Adipocyte (in vitro differentiated cells): ENCODE results near the gene IER5L.

Experiments
- DNase-seq: peaks from one replicate; pipeline ENCODE4 v3.0.0-alpha.2; 2015; ENCODE audit warnings: low read depth
- H3K27me3 ChIP-seq: replicated peaks from 2 replicates; pipeline ENCODE4 v1.7.0; 2013; ENCODE audit warnings: mild to moderate bottlenecking, low read length, moderate library complexity; ENCODE audit not compliant: control insufficient read depth, insufficient read depth
- H3K36me3 ChIP-seq: 2 replicates; pipeline ENCODE4 v1.7.0; 2013; ENCODE audit warnings: low read length, mild to moderate bottlenecking, moderate library complexity; ENCODE audit not compliant: control insufficient read depth, insufficient read depth, severe bottlenecking
- H3K4me1 ChIP-seq: 2 replicates; pipeline ENCODE4 v1.7.0; 2013; ENCODE audit warnings: mild to moderate bottlenecking, low read length, moderate library complexity; ENCODE audit not compliant: control insufficient read depth, insufficient read depth
- H3K4me3 ChIP-seq: 2 replicates; pipeline ENCODE4 v1.7.0; 2013; ENCODE audit warnings: mild to moderate bottlenecking, low read length, moderate library complexity
- H3K9ac ChIP-seq: 2 replicates; pipeline ENCODE4 v1.7.0; 2013; ENCODE audit warnings: mild to moderate bottlenecking, low read length, moderate library complexity
- H3K9me3 ChIP-seq: 2 replicates; pipeline ENCODE4 v1.7.0; 2013; ENCODE audit warnings: mild to moderate bottlenecking, low read length, moderate library complexity; ENCODE audit not compliant: control insufficient read depth

The IER5L gene

GRCh38 chr9:129218272-129218625 lies 40.2 kb upstream of the IER5L start:
- Histone ChIP-seq H3K9me3 (no peaks in the 10 kb centered on the region), H3K36me3 (no peaks in the 10 kb centered on the region)
- DNase-seq = no peak

GRCh38 chr9:129213551-129213950 lies 35.5 kb upstream of the IER5L start:
- Histone ChIP-seq H3K4me3 (no peak overlapping the region), H3K4me1 (no peaks in the 10 kb centered on the region), H3K27me3 (peaks cover 7% of the 10 kb centered on the region), H3K9ac (no peak overlapping the region), H3K36me3 (no peaks in the 10 kb centered on the region), H3K9me3 (no peaks in the 10 kb centered on the region)
- no peak for DNase-seq

More at GRCh38 chr9:129218272-129218625, 40.2 kb upstream of the IER5L start:
- Histone ChIP-seq H3K4me1 (no peaks in the 10 kb centered on the region), H3K27me3 (peaks cover 7% of the 10 kb centered on the region), H3K9ac (no peak overlapping the region), H3K4me3 (no peak overlapping the region)

- Histone ChIP-seq H3K4me1 (no peaks in the 10 kb centered on the region), H3K9ac (no peak overlapping the region), H3K9me3 (no peaks in the 10 kb centered on the region), H3K36me3 (no peaks in the 10 kb centered on the region), H3K27me3 (peaks cover 3% of the 10 kb centered on the region), H3K4me3 (no peak overlapping the region)
- DNase-seq = no peak
Observed at GRCh38 chr9:129211686-129212085, 33.6 kb upstream of the IER5L start.

GRCh38 chr9:129210125-129210524 lies 32.1 kb upstream of the IER5L start:
- DNase-seq = no peak
- H3K4me1 ChIP-seq = no peaks in the 10 kb centered on the region
- H3K9ac ChIP-seq = no peak overlapping the region
- no peaks in the 10 kb centered on the region for H3K36me3 ChIP-seq
- H3K9me3 ChIP-seq = no peaks in the 10 kb centered on the region
- H3K27me3 ChIP-seq = peaks cover 3% of the 10 kb centered on the region
- H3K4me3 ChIP-seq = no peak overlapping the region

GRCh38 chr9:129209580-129209979 lies 31.5 kb upstream of the IER5L start:
- H3K9ac ChIP-seq = no peak overlapping the region
- H3K4me3 ChIP-seq = no peak overlapping the region
- no peaks in the 10 kb centered on the region for H3K4me1 ChIP-seq
- H3K9me3 ChIP-seq = no peaks in the 10 kb centered on the region
- no peaks in the 10 kb centered on the region for H3K36me3 ChIP-seq
- DNase-seq = no peak
- H3K27me3 ChIP-seq = peaks cover 2% of the 10 kb centered on the region

- no peaks in the 10 kb centered on the region for H3K27me3 ChIP-seq
- H3K36me3 ChIP-seq = no peaks in the 10 kb centered on the region
- no peaks in the 10 kb centered on the region for H3K9me3 ChIP-seq
- no peak overlapping the region for H3K9ac ChIP-seq
- DNase-seq = no peak
- H3K4me3 ChIP-seq = no peak overlapping the region
- no peaks in the 10 kb centered on the region for H3K4me1 ChIP-seq
Observed at GRCh38 chr9:129209109-129209508, 31.0 kb upstream of the IER5L start.

- Histone ChIP-seq H3K4me3 (no peak overlapping the region), H3K9me3 (no peaks in the 10 kb centered on the region), H3K9ac (no peak overlapping the region), H3K27me3 (no peaks in the 10 kb centered on the region), H3K4me1 (no peaks in the 10 kb centered on the region), H3K36me3 (no peaks in the 10 kb centered on the region)
- DNase-seq = no peak
Observed at GRCh38 chr9:129208207-129209032, 30.4 kb upstream of the IER5L start.

- Histone ChIP-seq H3K27me3 (no peaks in the 10 kb centered on the region), H3K9ac (no peak overlapping the region), H3K9me3 (no peaks in the 10 kb centered on the region), H3K4me3 (no peak overlapping the region), H3K36me3 (no peaks in the 10 kb centered on the region), H3K4me1 (no peaks in the 10 kb centered on the region)
- no peak for DNase-seq
Observed at GRCh38 chr9:129206905-129207304, 28.8 kb upstream of the IER5L start.

GRCh38 chr9:129206401-129206800 lies 28.3 kb upstream of the IER5L start:
- Histone ChIP-seq H3K36me3 (no peaks in the 10 kb centered on the region), H3K4me3 (no peak overlapping the region), H3K9me3 (no peaks in the 10 kb centered on the region), H3K27me3 (no peaks in the 10 kb centered on the region), H3K9ac (no peak overlapping the region), H3K4me1 (no peaks in the 10 kb centered on the region)
- no peak for DNase-seq

GRCh38 chr9:129204840-129205239 lies 26.8 kb upstream of the IER5L start:
- Histone ChIP-seq H3K9ac (no peak overlapping the region), H3K27me3 (no peaks in the 10 kb centered on the region), H3K4me1 (no peaks in the 10 kb centered on the region), H3K36me3 (no peaks in the 10 kb centered on the region), H3K4me3 (no peak overlapping the region), H3K9me3 (no peaks in the 10 kb centered on the region)
- DNase-seq = no peak

- H3K4me3 ChIP-seq = peak overlapping the region; percentile 81
- no peaks in the 10 kb centered on the region for H3K27me3 ChIP-seq
- H3K4me1 ChIP-seq = peaks cover 3% of the 10 kb centered on the region
- H3K9ac ChIP-seq = peak overlapping the region; percentile 88
- no peaks in the 10 kb centered on the region for H3K9me3 ChIP-seq
- H3K36me3 ChIP-seq = no peaks in the 10 kb centered on the region
- no peak for DNase-seq
Observed at GRCh38 chr9:129203556-129203909, 25.5 kb upstream of the IER5L start.
